Inflammatory macrophage treated with lipopolysaccharide for 4 hours (primary cell): ENCODE measurements around the gene RBM10.

Source experiments
- DNase-seq: peaks from one replicate; pipeline ENCODE4 v3.0.0-alpha.2; 2020

Gene RBM10

GRCh38 chrX:47222751-47223350, 77.8 kb downstream of the RBM10 start:
- no peak for DNase-seq

GRCh38 chrX:47223476-47224250, 78.6 kb downstream of the RBM10 start:
- no peak for DNase-seq

- DNase-seq = no peak
Measured at GRCh38 chrX:47224266-47224895, 79.4 kb downstream of the RBM10 start.

GRCh38 chrX:47224896-47225290, 79.9 kb downstream of the RBM10 start:
- DNase-seq = no peak

- DNase-seq = no peak
Measured at GRCh38 chrX:47226071-47226470, 81.0 kb downstream of the RBM10 start.

GRCh38 chrX:47226531-47227333, 81.7 kb downstream of the RBM10 start:
- no peak for DNase-seq

- no peak for DNase-seq
Measured at GRCh38 chrX:47227334-47227583, 82.2 kb downstream of the RBM10 start.

- DNase-seq = no peak
Measured at GRCh38 chrX:47228550-47229270, 83.7 kb downstream of the RBM10 start.

GRCh38 chrX:47229427-47229826, 84.4 kb downstream of the RBM10 start:
- DNase-seq = no peak

GRCh38 chrX:47230136-47230868, 85.3 kb downstream of the RBM10 start:
- no peak for DNase-seq

- no peak for DNase-seq
Measured at GRCh38 chrX:47231167-47231566, 86.1 kb downstream of the RBM10 start.

GRCh38 chrX:47232197-47232802, 87.3 kb downstream of the RBM10 start:
- no peak for DNase-seq

- DNase-seq = peak; percentile 31
Measured at GRCh38 chrX:47232803-47233332, 87.8 kb downstream of the RBM10 start, which contains the start of gene USP11. USP11 (plus strand) TSS chrX:47233009; CDS start chrX:47233044, 35 bp downstream.

- peak; percentile 96 for DNase-seq
Measured at GRCh38 chrX:47233333-47234113, 88.5 kb downstream of the RBM10 start.

GRCh38 chrX:47234583-47234982, 89.6 kb downstream of the RBM10 start:
- no peak for DNase-seq

GRCh38 chrX:47235691-47236103, 90.7 kb downstream of the RBM10 start:
- no peak for DNase-seq
